Skeletal muscle tissue (tissue), 4 donors: ENCODE results near the gene PFDN2. TPM values are rescaled to one million over a fixed set of nuclear protein-coding genes. Genes with fewer than 3 reads are reported as not detected.

Experiments used
- H3K27ac ChIP-seq: one replicate; pipeline ENCODE4 v1.7.0; 2013; ENCODE audit warnings: mild to moderate bottlenecking, low read depth, low read length, inconsistent platforms
- H3K27me3 ChIP-seq, 3 donors: one replicate each; pipeline ENCODE4 v1.7.0; 2013; ENCODE audit warnings: low read length in 3 of 3; ENCODE audit not compliant: control insufficient read depth in 3 of 3, insufficient read depth in 3 of 3
- H3K36me3 ChIP-seq, 3 donors: one replicate each; pipeline ENCODE4 v1.7.0; 2013; ENCODE audit warnings: low read length in 3 of 3; ENCODE audit not compliant: control insufficient read depth in 3 of 3, insufficient read depth in 3 of 3
- H3K4me1 ChIP-seq, 3 donors: one replicate each; pipeline ENCODE4 v1.7.0; 2013; ENCODE audit warnings: low read length in 3 of 3, mild to moderate bottlenecking in 3 of 3; ENCODE audit not compliant: control insufficient read depth in 3 of 3, insufficient read depth in 3 of 3
- H3K4me3 ChIP-seq, 3 donors: one replicate each; pipeline ENCODE4 v1.7.0; 2013; ENCODE audit warnings: low read length in 3 of 3
- H3K9ac ChIP-seq, 3 donors: one replicate each; pipeline ENCODE4 v1.7.0; 2013; ENCODE audit warnings: low read length in 3 of 3, mild to moderate bottlenecking in 3 of 3, moderate library complexity in 2 of 3, low read depth in 1 of 3
- H3K9me3 ChIP-seq, 3 donors: one replicate each; pipeline ENCODE4 v1.7.0; 2013; ENCODE audit warnings: low read length in 3 of 3; ENCODE audit not compliant: control insufficient read depth in 3 of 3
- total RNA-seq: library from RNA; depleted of rRNA; stranded (reverse); fragments of >200 nt; gene quantifications from one replicate; pipeline ENCODE4 v1.2.3, GENCODE V29; 2014
- donor health status: Osteomylitis.

PFDN2 gene
- total RNA-seq, 1 donor from 2014 or later, result 36.5 TPM

GRCh38 chr1:161106431-161106830 lies 11.4 kb downstream of the PFDN2 start:
- Histone ChIP-seq H3K27me3 (no peaks in the 10 kb centered on the region), H3K4me3 (no peak overlapping the region), H3K9me3 (no peaks in the 10 kb centered on the region), H3K9ac (no peak overlapping the region), H3K36me3 (peaks cover 7 to 9% (median 9%) of the 10 kb centered on the region in 3 donors), H3K4me1 (peaks cover 0 to 4% (median 0%) of the 10 kb centered on the region in 3 donors), H3K27ac (no peak overlapping the region)

GRCh38 chr1:161100556-161100955 lies 17.3 kb downstream of the PFDN2 start:
- Histone ChIP-seq H3K4me3 (no peak overlapping the region), H3K4me1 (peaks cover 17 to 30% (median 23%) of the 10 kb centered on the region in 3 donors), H3K27ac (no peak overlapping the region), H3K27me3 (no peaks in the 10 kb centered on the region), H3K9me3 (no peaks in the 10 kb centered on the region), H3K36me3 (peaks cover 13 to 25% (median 18%) of the 10 kb centered on the region in 3 donors), H3K9ac (no peak overlapping the region)

GRCh38 chr1:161099090-161099802 lies 18.6 kb downstream of the PFDN2 start:
- Histone ChIP-seq H3K9ac (peak overlapping the region in 2 of 3 donors; percentile 78 to 84), H3K9me3 (no peaks in the 10 kb centered on the region), H3K36me3 (peaks cover 13 to 25% (median 18%) of the 10 kb centered on the region in 3 donors), H3K4me1 (peaks cover 17 to 30% (median 23%) of the 10 kb centered on the region in 3 donors), H3K27me3 (no peaks in the 10 kb centered on the region), H3K4me3 (peak overlapping the region; percentile 76 to 97 (median 90)), H3K27ac (no peak overlapping the region)

GRCh38 chr1:161098210-161099068 lies 19.4 kb downstream of the PFDN2 start, which contains the start of gene KLHDC9:
Gene KLHDC9 (plus strand): TSS chr1:161098361. CDS start chr1:161098536, 175 bp downstream.
- no peaks in the 10 kb centered on the region for H3K27me3 ChIP-seq
- H3K36me3 ChIP-seq, result peaks cover 13 to 25% (median 18%) of the 10 kb centered on the region in 3 donors
- peak within 1 kb of the TSS; percentile 76 to 97 (median 90) for H3K4me3 ChIP-seq
- H3K4me1 ChIP-seq, result peaks cover 17 to 30% (median 23%) of the 10 kb centered on the region in 3 donors
- no peaks in the 10 kb centered on the region for H3K9me3 ChIP-seq
- H3K9ac ChIP-seq, result peak within 1 kb of the TSS; percentile 73 to 84 (median 78)
- H3K27ac ChIP-seq, result peak within 1 kb of the TSS; percentile 67

DNA sequence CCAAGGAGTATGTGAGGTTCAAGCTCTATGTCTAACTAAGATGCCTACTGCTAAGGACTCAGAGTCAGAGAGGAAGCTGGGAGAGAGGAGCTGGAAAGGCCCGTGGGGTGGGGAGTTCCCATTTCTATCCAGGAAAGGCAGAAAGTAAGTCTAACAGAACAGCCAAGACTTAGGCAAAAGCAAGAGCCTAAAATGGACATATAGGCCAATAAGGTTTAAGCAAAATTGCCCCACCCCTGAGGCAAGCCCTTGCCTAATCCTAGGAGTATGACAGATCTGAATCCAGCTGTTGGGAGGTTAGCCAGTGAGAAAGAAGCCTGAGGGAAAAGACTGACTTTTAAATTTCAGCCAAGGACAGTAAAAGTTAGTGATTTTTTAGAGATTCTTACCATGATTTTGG lies 21.3 kb downstream of the PFDN2 start:
- Histone ChIP-seq H3K9ac (no peak overlapping the region), H3K4me3 (no peak overlapping the region), H3K27me3 (no peaks in the 10 kb centered on the region), H3K36me3 (peaks cover 5 to 17% (median 12%) of the 10 kb centered on the region in 3 donors), H3K27ac (no peak overlapping the region), H3K4me1 (peaks cover 17 to 30% (median 23%) of the 10 kb centered on the region in 3 donors), H3K9me3 (no peaks in the 10 kb centered on the region)

DNA sequence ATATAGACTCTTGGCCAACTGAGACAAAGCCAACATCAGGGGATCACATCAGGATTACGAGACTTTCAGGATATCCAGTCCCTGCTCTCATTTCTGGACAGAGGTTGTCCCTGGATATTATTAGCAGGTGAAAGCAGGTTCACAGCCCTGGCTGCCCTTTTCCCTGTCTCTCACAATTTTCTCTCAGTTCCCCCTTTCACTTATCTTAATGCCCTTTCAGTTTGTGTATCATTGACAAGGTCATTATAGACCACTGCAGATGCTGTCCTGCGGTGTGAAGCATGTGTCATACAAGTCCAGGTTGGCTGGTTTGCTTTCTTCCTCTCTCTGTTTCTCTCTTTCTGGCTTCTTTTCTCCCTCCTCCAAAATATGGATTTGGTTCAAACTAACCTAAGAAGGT lies 21.8 kb downstream of the PFDN2 start:
- Histone ChIP-seq H3K9ac (no peak overlapping the region), H3K27me3 (no peaks in the 10 kb centered on the region), H3K4me1 (peaks cover 17 to 30% (median 23%) of the 10 kb centered on the region in 3 donors), H3K27ac (no peak overlapping the region), H3K4me3 (no peak overlapping the region), H3K36me3 (peaks cover 3 to 15% (median 9%) of the 10 kb centered on the region in 3 donors), H3K9me3 (no peaks in the 10 kb centered on the region)

- no peak overlapping the region for H3K9ac ChIP-seq
- peaks cover 3 to 9% (median 5%) of the 10 kb centered on the region in 3 donors for H3K36me3 ChIP-seq
- no peaks in the 10 kb centered on the region for H3K27me3 ChIP-seq
- no peak overlapping the region for H3K27ac ChIP-seq
- H3K4me3 ChIP-seq, result no peak overlapping the region
- no peaks in the 10 kb centered on the region for H3K9me3 ChIP-seq
- peaks cover 17 to 30% (median 19%) of the 10 kb centered on the region in 3 donors for H3K4me1 ChIP-seq
These were observed 22.6 kb downstream of the PFDN2 start for GRCh38 chr1:161095230-161095629.

GRCh38 chr1:161094481-161094880 lies 23.4 kb downstream of the PFDN2 start:
- Histone ChIP-seq H3K27me3 (no peaks in the 10 kb centered on the region), H3K4me3 (no peak overlapping the region), H3K27ac (no peak overlapping the region), H3K9me3 (no peaks in the 10 kb centered on the region), H3K4me1 (peaks cover 16 to 25% (median 17%) of the 10 kb centered on the region in 3 donors), H3K9ac (no peak overlapping the region), H3K36me3 (peaks cover 0 to 2% (median 0%) of the 10 kb centered on the region in 3 donors)

GRCh38 chr1:161092621-161093028 lies 25.2 kb downstream of the PFDN2 start:
- Histone ChIP-seq H3K27me3 (no peaks in the 10 kb centered on the region), H3K9ac (no peak overlapping the region), H3K9me3 (no peaks in the 10 kb centered on the region), H3K4me1 (peaks cover 5 to 14% (median 8%) of the 10 kb centered on the region in 3 donors), H3K4me3 (no peak overlapping the region), H3K36me3 (no peaks in the 10 kb centered on the region), H3K27ac (no peak overlapping the region)
